ES-I3 (cell line): Measurements from ENCODE around the gene IPO4.

ENCODE experiments used
- H3K36me3 ChIP-seq: 2 replicates; pipeline ENCODE4 v1.6.1; 2013; ENCODE audit warnings: mild to moderate bottlenecking, low read length, control low read depth, moderate library complexity; ENCODE audit not compliant: insufficient read depth
- H3K4me1 ChIP-seq: 2 replicates; pipeline ENCODE4 v1.6.1; 2013; ENCODE audit warnings: mild to moderate bottlenecking, control low read depth, low read length; ENCODE audit not compliant: insufficient read depth
- H3K9ac ChIP-seq: 2 replicates; pipeline ENCODE4 v1.6.1; 2013; ENCODE audit warnings: low read depth, mild to moderate bottlenecking, low read length, moderate library complexity
- H3K9me3 ChIP-seq: 2 replicates; pipeline ENCODE4 v1.6.1; 2013; ENCODE audit warnings: mild to moderate bottlenecking, low read length, moderate library complexity; ENCODE audit not compliant: control insufficient read depth, insufficient read depth

Gene IPO4

DNA sequence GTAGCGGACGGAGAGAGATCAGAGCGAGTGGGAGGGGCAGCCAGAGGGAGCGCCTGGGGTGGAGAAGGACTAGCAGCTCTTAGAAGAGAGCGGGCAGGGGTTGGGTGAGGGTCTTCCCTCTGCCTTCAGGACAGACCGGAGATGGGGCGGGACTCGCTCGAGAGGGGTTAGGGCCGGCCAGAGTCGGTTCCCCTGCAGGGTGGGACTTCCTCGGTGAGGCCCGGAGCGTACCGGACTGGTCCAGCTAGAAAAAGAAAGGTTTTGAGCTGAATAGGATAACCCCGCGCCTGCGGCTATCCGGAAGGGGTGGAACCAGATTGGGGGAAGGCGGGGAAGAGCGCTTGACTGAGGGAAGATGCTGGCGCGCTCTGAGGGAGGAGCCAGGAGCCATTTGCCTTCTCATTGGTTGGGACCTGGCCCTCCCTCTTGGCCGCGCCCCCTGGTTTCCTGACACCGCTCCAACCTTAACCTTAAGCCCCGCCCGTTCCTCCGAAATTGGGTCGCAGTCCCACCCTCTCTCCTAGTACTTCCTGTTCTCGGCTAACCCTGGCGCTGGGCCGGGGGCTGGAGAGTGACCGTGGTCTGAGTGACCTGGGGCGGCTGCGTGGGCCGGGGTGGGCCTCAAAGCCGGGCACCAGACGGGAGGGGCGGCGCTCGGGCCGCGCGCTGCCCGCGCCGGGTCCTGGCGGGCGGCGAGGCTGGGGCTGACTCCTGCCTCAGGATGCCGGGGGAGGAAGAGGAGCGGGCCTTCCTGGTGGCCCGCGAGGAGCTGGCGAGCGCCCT lies 41.4 kb downstream of the IPO4 start, which contains the start of gene RNF31:
TSS of gene RNF31 (plus strand) at position 521 of the 783 bp plus-strand sequence. CDS start at position 722, 201 bp downstream.
- H3K4me1 ChIP-seq, result peaks cover 6% of the 10 kb centered on the region; the same call in 1 of the 2 replicates
- peak within 1 kb of the TSS; percentile 95 for H3K9ac ChIP-seq
- H3K36me3 ChIP-seq, result peaks cover 10% of the 10 kb centered on the region; the same call in 1 of the 2 replicates
- no peaks in the 10 kb centered on the region for H3K9me3 ChIP-seq

DNA sequence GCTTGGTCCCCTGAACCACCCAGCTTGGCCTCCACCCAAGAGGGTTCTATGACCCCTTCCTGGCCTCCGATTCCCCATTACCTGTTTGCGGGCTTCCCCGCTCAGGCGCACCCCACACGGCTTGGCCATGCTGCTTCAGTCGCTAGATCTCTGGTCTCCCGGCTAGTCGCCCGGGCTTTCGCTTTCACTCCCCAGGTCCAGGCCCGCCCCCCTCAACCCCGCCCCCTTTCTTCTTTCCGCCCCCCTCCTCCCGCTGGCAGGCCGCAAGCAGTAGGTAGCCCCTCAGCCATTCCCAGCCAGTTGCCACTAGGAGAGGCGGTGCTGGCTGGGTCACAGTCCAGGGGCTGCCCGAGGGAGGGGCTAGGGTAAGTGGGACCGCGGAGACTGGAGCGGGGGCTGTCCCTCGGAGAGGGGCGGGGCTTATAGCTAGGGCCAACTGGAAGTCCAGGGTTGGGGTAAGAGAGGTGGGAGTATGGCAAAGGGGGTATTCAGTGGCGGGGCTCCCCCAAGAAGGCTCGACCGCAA lies 42.1 kb downstream of the IPO4 start, which contains the start of gene PSME2:
TSS of gene PSME2 (minus strand) at position 158 of the 525 bp plus-strand sequence. CDS start at position 129, 29 bp downstream.
- Histone ChIP-seq H3K9me3 (no peaks in the 10 kb centered on the region), H3K4me1 (peaks cover 6% of the 10 kb centered on the region; the same call in 1 of the 2 replicates), H3K9ac (peak within 1 kb of the TSS; percentile 95), H3K36me3 (peaks cover 7% of the 10 kb centered on the region; the same call in 1 of the 2 replicates)

- Histone ChIP-seq H3K4me1 (peaks cover 6% of the 10 kb centered on the region; the same call in 1 of the 2 replicates), H3K9ac (peak overlapping the region; percentile 60), H3K36me3 (peaks cover 7% of the 10 kb centered on the region; the same call in 1 of the 2 replicates), H3K9me3 (no peaks in the 10 kb centered on the region)
Measured at GRCh38 chr14:24145690-24146452, 42.7 kb downstream of the IPO4 start.

- Histone ChIP-seq H3K9ac (no peak overlapping the region), H3K36me3 (peaks cover 7% of the 10 kb centered on the region; the same call in 1 of the 2 replicates), H3K4me1 (peaks cover 6% of the 10 kb centered on the region; the same call in 1 of the 2 replicates), H3K9me3 (no peaks in the 10 kb centered on the region)
Measured at GRCh38 chr14:24145219-24145618, 43.4 kb downstream of the IPO4 start.

- no peak overlapping the region for H3K9ac ChIP-seq
- H3K4me1 ChIP-seq, result peaks cover 6% of the 10 kb centered on the region; the same call in 1 of the 2 replicates
- H3K9me3 ChIP-seq, result no peaks in the 10 kb centered on the region
- H3K36me3 ChIP-seq, result peaks cover 6% of the 10 kb centered on the region; the same call in 1 of the 2 replicates
Measured at GRCh38 chr14:24144451-24144850, 44.2 kb downstream of the IPO4 start.

- peaks cover 2% of the 10 kb centered on the region; the same call in 1 of the 2 replicates for H3K36me3 ChIP-seq
Measured at GRCh38 chr14:24143511-24143910, 45.1 kb downstream of the IPO4 start.

DNA sequence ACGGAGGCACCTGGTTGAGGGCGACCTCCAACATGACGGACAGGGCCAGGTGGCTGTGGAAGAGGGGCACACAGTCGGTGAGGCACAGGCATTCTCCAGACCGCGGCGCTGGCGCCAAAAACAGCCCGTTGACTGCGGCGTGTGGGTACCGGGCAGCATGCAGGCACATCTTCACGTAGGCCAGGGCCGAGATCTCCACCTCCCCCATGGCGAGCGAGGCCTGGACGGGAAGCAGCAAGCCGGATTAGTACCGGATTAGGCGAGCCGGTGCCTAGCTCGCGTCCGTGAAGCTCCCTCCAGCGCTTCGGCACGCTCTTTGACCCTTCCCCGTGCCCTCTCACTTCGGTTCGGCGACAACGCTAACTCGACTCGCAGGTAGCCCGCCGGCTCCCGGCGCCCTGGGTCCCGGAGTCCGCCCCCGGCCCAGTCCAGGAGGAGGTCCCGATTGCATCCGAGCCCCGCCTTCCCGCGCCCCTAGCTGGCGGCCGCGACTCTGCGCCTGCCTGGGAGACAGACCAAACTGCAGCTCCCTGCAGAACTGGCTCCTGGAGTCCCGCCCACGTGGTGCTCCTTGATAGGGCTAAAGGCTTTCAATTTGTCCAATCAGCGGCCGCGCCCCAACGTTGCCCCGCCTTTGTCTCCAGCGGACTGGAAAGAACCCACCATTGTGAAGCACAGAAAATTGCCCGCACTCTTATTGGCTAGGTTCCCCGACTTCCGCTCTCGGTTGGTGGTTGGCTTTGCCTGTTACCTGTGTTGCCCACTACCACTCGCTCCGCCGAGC lies 47.3 kb downstream of the IPO4 start, which contains the start of gene EMC9:
TSS of gene EMC9 (minus strand) at position 495 of the 784 bp plus-strand sequence. CDS start at position 208, 287 bp downstream.
- H3K4me1 ChIP-seq, result no peaks in the 10 kb centered on the region; the same call in 1 of the 2 replicates
- H3K9me3 ChIP-seq, result no peaks in the 10 kb centered on the region
- H3K9ac ChIP-seq, result peak within 1 kb of the TSS; percentile 89
- peaks cover 2% of the 10 kb centered on the region; the same call in 1 of the 2 replicates for H3K36me3 ChIP-seq

More at GRCh38 chr14:24143511-24143910, 45.1 kb downstream of the IPO4 start:
- H3K4me1 ChIP-seq, result peaks cover 5% of the 10 kb centered on the region; the same call in 1 of the 2 replicates
- H3K9ac ChIP-seq, result no peak overlapping the region
- no peaks in the 10 kb centered on the region for H3K9me3 ChIP-seq

DNA sequence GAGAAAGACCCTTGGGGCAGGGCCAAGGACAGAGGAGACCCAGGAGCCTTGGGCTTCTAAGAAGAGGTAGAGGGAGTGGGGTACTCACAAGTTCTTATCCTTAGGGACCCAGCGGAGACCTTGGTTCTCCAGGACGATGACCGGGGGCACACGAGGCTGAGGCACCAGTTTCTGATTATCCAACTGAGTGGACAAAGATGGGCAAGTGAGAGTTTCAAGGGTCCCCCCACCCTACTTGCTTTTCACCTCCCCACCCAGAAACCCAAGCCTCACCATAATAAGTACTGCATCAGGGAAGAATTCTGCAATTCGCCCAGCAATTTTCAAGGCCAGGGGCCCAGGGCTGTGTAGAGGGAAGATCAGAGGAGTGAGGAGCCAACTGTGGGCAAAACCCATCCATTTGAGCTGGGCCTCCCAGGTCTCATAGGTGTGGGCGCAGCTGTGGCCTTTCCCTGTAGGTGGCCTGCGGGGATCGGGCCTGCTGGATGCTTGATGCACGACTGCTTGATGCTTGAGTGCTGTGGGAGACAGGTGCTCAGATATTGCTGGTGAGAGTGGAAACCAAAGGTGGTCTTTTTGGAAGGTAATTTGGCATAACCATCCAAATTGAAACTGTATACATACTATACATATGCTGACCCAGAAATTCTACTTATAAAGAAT lies 49.2 kb downstream of the IPO4 start:
- no peak overlapping the region for H3K9ac ChIP-seq
- H3K4me1 ChIP-seq, result no peaks in the 10 kb centered on the region; the same call in 1 of the 2 replicates
- H3K9me3 ChIP-seq, result no peaks in the 10 kb centered on the region
- peaks cover 2% of the 10 kb centered on the region; the same call in 1 of the 2 replicates for H3K36me3 ChIP-seq

- no peak overlapping the region for H3K9ac ChIP-seq
- H3K36me3 ChIP-seq, result no peaks in the 10 kb centered on the region
- no peaks in the 10 kb centered on the region; the same call in 1 of the 2 replicates for H3K4me1 ChIP-seq
- H3K9me3 ChIP-seq, result no peaks in the 10 kb centered on the region
Measured at GRCh38 chr14:24138396-24139271, 50.0 kb downstream of the IPO4 start.

DNA sequence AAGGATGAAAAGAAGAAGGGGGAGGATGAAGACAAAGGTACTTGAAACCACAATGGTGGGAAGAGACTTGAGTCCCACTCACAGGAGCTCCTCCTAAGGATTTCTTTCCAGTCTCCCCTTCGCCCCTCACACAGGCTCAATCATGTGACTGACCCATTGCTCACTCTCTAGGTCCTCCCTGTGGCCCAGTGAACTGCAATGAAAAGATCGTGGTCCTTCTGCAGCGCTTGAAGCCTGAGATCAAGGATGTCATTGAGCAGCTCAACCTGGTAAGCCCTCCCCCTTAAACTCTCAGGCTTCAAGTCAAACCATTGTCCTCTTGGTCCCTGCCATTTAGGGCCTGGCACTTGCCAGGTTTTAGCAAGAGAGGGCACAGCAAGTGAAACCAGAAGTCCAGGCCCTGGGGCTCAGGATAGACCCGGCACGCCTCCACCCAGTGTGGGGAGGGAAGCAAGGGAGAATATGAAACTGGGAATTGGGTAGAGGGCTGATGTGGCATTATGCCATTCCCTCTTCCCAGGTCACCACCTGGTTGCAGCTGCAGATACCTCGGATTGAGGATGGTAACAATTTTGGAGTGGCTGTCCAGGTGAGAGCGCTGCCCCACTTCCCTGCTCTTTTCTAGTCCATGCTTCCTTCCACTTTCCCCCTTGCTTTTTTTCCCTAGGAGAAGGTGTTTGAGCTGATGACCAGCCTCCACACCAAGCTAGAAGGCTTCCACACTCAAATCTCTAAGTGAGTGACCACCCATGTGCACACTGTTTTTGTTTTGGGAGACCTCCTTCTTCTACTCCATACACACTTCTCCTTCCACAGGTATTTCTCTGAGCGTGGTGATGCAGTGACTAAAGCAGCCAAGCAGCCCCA lies 50.9 kb downstream of the IPO4 start:
- Histone ChIP-seq H3K9me3 (no peaks in the 10 kb centered on the region), H3K4me1 (no peaks in the 10 kb centered on the region; the same call in 1 of the 2 replicates), H3K36me3 (no peaks in the 10 kb centered on the region), H3K9ac (no peak overlapping the region)

DNA sequence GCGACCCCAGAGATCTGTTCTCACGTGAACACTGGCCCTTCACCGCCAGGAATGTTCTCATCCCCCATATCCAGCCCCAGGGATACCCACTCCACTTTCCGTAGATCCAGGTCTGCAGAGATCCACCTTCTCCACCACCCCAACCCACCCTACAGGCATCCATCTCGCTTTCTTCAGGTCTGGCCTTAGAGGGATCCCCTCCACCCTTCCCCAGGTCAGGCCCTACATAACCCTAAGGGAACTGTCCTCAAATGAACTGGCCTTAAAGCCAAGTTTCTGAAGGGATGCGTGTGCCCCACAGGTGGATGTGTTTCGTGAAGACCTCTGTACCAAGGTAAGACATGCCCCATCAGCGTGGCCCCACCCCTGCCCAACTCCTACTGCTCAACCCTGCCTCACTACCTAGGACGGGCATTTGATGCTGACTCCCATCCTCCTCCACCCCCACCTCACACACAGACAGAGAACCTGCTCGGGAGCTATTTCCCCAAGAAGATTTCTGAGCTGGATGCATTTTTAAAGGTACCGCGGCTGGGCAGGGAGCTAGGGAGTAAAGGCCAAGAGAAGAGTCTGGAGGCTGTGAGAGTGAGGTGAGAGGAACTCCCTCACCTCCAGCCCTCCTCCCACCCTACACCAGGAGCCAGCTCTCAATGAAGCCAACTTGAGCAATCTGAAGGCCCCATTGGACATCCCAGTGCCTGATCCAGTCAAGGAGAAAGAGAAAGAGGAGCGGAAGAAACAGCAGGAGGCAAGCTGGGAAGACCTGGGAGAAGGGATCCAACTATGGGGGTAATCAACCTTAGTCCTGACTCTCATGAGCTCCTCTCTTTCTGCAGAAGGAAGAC lies 51.7 kb downstream of the IPO4 start:
- Histone ChIP-seq H3K9ac (peak overlapping the region; percentile 88), H3K9me3 (no peaks in the 10 kb centered on the region), H3K36me3 (no peaks in the 10 kb centered on the region), H3K4me1 (no peaks in the 10 kb centered on the region; the same call in 1 of the 2 replicates)
